AG10803 (cell line): Measurements from ENCODE around the gene KIF18B.

Experiments used
- DNase-seq: peaks from one replicate; pipeline ENCODE4 v3.0.0; 2010; ENCODE audit warnings: low read depth
- H3K4me3 ChIP-seq: 2 replicates; pipeline ENCODE4 v1.5.1; 2011; ENCODE audit warnings: mild to moderate bottlenecking, low read length, control low read depth
- TF ChIP-seq, protein P1 (sequence below): conservative IDR thresholded peaks from 2 replicates; pipeline ENCODE4 v1.5.1; 2011; ENCODE audit warnings: mild to moderate bottlenecking, low read length, control low read depth, inconsistent platforms

Gene KIF18B

DNA sequence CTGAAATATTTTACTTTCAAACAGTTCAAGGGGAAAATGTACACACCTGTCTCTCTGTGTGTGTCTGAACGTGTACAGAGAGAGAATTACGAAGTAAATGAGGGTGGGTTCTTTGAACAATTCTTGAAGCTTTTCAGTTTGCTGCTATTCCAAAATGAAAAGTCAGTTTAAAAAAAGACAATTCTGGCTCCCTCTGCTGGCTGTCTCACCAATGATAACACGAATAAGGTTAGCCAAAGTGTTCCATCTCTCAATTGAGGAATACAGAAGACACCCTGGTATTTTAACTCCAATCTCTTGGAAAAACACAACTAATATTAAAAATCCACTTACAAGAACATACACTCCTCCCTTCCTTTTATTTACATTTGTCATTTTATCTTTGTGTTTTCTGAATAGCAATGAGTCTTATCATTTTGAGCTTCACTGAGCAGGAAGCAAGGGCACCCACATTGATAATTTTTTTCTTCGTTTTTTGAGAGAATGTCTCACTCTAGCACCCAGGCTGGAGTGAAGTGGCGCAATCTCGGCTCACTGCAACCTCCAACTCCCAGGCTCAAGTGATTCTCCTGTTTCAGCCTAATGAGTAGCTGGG lies 68.8 kb downstream of the KIF18B start:
- TF ChIP-seq, protein P1, sequence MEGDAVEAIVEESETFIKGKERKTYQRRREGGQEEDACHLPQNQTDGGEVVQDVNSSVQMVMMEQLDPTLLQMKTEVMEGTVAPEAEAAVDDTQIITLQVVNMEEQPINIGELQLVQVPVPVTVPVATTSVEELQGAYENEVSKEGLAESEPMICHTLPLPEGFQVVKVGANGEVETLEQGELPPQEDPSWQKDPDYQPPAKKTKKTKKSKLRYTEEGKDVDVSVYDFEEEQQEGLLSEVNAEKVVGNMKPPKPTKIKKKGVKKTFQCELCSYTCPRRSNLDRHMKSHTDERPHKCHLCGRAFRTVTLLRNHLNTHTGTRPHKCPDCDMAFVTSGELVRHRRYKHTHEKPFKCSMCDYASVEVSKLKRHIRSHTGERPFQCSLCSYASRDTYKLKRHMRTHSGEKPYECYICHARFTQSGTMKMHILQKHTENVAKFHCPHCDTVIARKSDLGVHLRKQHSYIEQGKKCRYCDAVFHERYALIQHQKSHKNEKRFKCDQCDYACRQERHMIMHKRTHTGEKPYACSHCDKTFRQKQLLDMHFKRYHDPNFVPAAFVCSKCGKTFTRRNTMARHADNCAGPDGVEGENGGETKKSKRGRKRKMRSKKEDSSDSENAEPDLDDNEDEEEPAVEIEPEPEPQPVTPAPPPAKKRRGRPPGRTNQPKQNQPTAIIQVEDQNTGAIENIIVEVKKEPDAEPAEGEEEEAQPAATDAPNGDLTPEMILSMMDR, result peak; percentile 80
- H3K4me3 ChIP-seq, result no peak overlapping the region
- peak; percentile 48 for DNase-seq

DNA sequence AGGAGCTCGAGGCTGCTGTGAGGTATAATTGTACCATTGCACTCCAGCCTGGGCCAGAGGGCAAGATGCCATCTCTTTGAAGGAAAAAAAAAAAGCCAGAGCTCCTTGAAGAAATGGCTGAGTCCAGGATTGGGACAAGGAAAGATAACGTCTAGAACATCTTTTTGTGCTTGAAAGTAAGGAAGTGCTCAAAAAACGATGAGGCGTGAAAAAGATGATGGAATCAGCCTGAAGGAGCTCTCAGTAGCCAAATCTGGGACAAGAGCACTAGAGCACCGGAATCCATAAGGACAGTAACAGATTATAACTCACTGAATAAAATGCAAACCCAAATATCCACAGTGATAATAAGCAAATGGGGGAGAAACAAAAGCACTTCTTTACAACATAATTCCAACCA lies 70.5 kb downstream of the KIF18B start:
- H3K4me3 ChIP-seq, result no peak overlapping the region

GRCh38 chr17:44875761-44876160 lies 71.8 kb downstream of the KIF18B start:
- no peak for DNase-seq
- TF ChIP-seq, protein P1, result no peak
- no peak overlapping the region for H3K4me3 ChIP-seq

More for the DNA sequence above, 70.5 kb downstream of the KIF18B start:
- no peak for DNase-seq
- TF ChIP-seq, protein P1, result no peak
